ENCODE data around the gene RRP1.

GRCh38 chr21:43832648-43833047, 43.3 kb downstream of the RRP1 start:
- TF ChIP-seq CTCF (IDR thresholded peaks at IDR 0.05) = no peak
- no peak for TF ChIP-seq POLR2A (IDR thresholded peaks at IDR 0.05)

Data from lower leg skin (tissue), 3 donors.